Astrocyte (in vitro differentiated cells and primary cell): ENCODE results near the gene RAD51B. TPM values are rescaled to one million over a fixed set of nuclear protein-coding genes. Genes with fewer than 3 reads are reported as not detected.

Experiments
- DNase-seq: peaks from one replicate; pipeline ENCODE4 v3.0.0-alpha.2; 2010; ENCODE audit warnings: low read depth
- FAIRE-seq: peaks from 2 replicates; lab custom pipeline; 2011; peaks lifted over from hg19 to GRCh38; lab: Jason Lieb, UNC
- H2AFZ ChIP-seq: 2 replicates; pipeline ENCODE4 v1.6.0; 2012; ENCODE audit warnings: low read depth, low read length, inconsistent platforms
- H3K27ac ChIP-seq: 2 replicates; pipeline ENCODE4 v1.5.1; 2011; ENCODE audit warnings: low read depth, low read length, inconsistent platforms
- H3K27me3 ChIP-seq: 2 replicates; pipeline ENCODE4 v1.6.0; 2011; ENCODE audit warnings: low read length, inconsistent platforms; ENCODE audit not compliant: insufficient read depth
- H3K36me3 ChIP-seq: 2 replicates; pipeline ENCODE4 v1.5.1; 2011; ENCODE audit warnings: low read length, inconsistent platforms; ENCODE audit not compliant: insufficient read depth
- H3K4me1 ChIP-seq: 2 replicates; pipeline ENCODE4 v1.5.1; 2011; ENCODE audit warnings: low read length, inconsistent platforms; ENCODE audit not compliant: insufficient read depth
- H3K4me2 ChIP-seq: 2 replicates; pipeline ENCODE4 v1.6.0; 2012; ENCODE audit warnings: low read length, inconsistent platforms
- H3K4me3 ChIP-seq: 2 replicates; pipeline ENCODE4 v1.5.1; 2011; ENCODE audit warnings: low read depth, mild to moderate bottlenecking, low read length, inconsistent platforms; ENCODE audit not compliant: insufficient read depth
- H3K79me2 ChIP-seq: 2 replicates; pipeline ENCODE4 v1.6.0; 2012; ENCODE audit warnings: mild to moderate bottlenecking, low read length, inconsistent platforms; ENCODE audit not compliant: insufficient read depth
- H3K9ac ChIP-seq: 2 replicates; pipeline ENCODE4 v1.6.0; 2012; ENCODE audit warnings: mild to moderate bottlenecking, low read length, inconsistent platforms
- H3K9me3 ChIP-seq: 2 replicates; pipeline ENCODE4 v1.5.1; 2012; ENCODE audit warnings: low read depth, mild to moderate bottlenecking, low read length, inconsistent platforms; ENCODE audit not compliant: insufficient read depth
- H4K20me1 ChIP-seq: 2 replicates; pipeline ENCODE4 v1.6.0; 2012; ENCODE audit warnings: low read length, inconsistent platforms; ENCODE audit not compliant: insufficient read depth
- H3K27ac Mint-ChIP-seq: one replicate; pipeline ENCODE4 v1.8.0; 2021; ENCODE audit warnings: mild to moderate bottlenecking, mixed read lengths; ENCODE audit not compliant: unreplicated experiment
- H3K27me3 Mint-ChIP-seq: one replicate; pipeline ENCODE4 v1.8.0; 2021; ENCODE audit warnings: low read depth, mixed read lengths; ENCODE audit not compliant: unreplicated experiment
- H3K36me3 Mint-ChIP-seq: one replicate; pipeline ENCODE4 v1.8.0; 2021; ENCODE audit warnings: low read depth, mixed read lengths; ENCODE audit not compliant: unreplicated experiment
- H3K4me1 Mint-ChIP-seq: one replicate; pipeline ENCODE4 v1.8.0; 2021; ENCODE audit warnings: low read depth, mixed read lengths; ENCODE audit not compliant: unreplicated experiment
- H3K4me3 Mint-ChIP-seq: one replicate; pipeline ENCODE4 v1.8.0; 2021; ENCODE audit warnings: mild to moderate bottlenecking, moderate library complexity, mixed read lengths; ENCODE audit not compliant: unreplicated experiment
- H3K9me3 Mint-ChIP-seq: one replicate; pipeline ENCODE4 v1.8.0; 2021; ENCODE audit warnings: mild to moderate bottlenecking, mixed read lengths; ENCODE audit not compliant: unreplicated experiment
- EZH2 ChIP-seq: IDR thresholded peaks from 2 replicates; pipeline ENCODE4 v1.6.1; 2012; ENCODE audit warnings: mild to moderate bottlenecking, low read length, inconsistent platforms; ENCODE audit not compliant: insufficient read depth
- total RNA-seq: library from RNA; stranded (reverse); gene quantifications from 2 replicates; pipeline ENCODE4 v1.2.1, GENCODE V29; 2021
- TF ChIP-seq, protein P1 (sequence below): IDR thresholded peaks from 2 replicates; pipeline ENCODE4 v1.5.1; 2011; ENCODE audit warnings: low read depth, mild to moderate bottlenecking, inconsistent platforms, low read length, moderate library complexity; ENCODE audit not compliant: insufficient read depth

Gene RAD51B
- total RNA-seq, 1 donor from 2014 or later = 10.8 TPM

DNA sequence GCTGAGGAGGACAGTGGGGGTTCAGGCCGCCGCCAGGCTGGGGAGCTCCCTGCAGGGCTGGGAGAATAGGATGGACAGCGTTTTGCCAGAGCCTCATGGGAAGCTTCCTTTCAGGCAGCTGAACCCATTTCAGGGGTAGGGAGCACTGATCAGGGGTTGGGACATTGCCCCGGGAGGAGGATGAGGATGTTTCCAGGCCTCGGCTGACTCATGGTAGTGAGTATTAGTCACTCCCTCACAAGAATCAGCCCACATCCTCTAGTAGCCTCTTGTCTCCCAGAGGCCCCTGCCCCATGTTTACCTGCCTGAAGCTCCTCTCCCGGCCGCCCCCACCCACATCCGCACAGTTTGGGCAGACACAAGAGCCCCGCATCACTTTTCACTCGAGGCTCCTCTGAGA, 883.5 kb downstream of the RAD51B start:
- DNase-seq = peak; percentile 78
- no peaks in the 10 kb centered on the region for H3K9me3 ChIP-seq
- peak overlapping the region; percentile 32 for H3K4me2 ChIP-seq
- H3K9ac ChIP-seq = no peak overlapping the region
- Mint-ChIP-seq H3K9me3 (peaks cover 7% of the 10 kb centered on the region), H3K27me3 (no peaks in the 10 kb centered on the region), H3K27ac (no peak overlapping the region), H3K36me3 (peaks cover 4% of the 10 kb centered on the region), H3K4me3 (no peak overlapping the region), H3K4me1 (peaks cover 26% of the 10 kb centered on the region)
- H3K4me3 ChIP-seq = no peak overlapping the region
- no peaks in the 10 kb centered on the region for H3K27me3 ChIP-seq
- no peaks in the 10 kb centered on the region for H3K79me2 ChIP-seq
- no peaks in the 10 kb centered on the region for H3K36me3 ChIP-seq
- H2AFZ ChIP-seq = peak overlapping the region; percentile 9
- TF ChIP-seq EZH2 = no peak
- TF ChIP-seq, protein P1, sequence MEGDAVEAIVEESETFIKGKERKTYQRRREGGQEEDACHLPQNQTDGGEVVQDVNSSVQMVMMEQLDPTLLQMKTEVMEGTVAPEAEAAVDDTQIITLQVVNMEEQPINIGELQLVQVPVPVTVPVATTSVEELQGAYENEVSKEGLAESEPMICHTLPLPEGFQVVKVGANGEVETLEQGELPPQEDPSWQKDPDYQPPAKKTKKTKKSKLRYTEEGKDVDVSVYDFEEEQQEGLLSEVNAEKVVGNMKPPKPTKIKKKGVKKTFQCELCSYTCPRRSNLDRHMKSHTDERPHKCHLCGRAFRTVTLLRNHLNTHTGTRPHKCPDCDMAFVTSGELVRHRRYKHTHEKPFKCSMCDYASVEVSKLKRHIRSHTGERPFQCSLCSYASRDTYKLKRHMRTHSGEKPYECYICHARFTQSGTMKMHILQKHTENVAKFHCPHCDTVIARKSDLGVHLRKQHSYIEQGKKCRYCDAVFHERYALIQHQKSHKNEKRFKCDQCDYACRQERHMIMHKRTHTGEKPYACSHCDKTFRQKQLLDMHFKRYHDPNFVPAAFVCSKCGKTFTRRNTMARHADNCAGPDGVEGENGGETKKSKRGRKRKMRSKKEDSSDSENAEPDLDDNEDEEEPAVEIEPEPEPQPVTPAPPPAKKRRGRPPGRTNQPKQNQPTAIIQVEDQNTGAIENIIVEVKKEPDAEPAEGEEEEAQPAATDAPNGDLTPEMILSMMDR = no peak
- FAIRE-seq = no peak
- peaks cover 17% of the 10 kb centered on the region for H3K4me1 ChIP-seq
- H4K20me1 ChIP-seq = no peaks in the 10 kb centered on the region
- peak overlapping the region; percentile 31 for H3K27ac ChIP-seq

DNA sequence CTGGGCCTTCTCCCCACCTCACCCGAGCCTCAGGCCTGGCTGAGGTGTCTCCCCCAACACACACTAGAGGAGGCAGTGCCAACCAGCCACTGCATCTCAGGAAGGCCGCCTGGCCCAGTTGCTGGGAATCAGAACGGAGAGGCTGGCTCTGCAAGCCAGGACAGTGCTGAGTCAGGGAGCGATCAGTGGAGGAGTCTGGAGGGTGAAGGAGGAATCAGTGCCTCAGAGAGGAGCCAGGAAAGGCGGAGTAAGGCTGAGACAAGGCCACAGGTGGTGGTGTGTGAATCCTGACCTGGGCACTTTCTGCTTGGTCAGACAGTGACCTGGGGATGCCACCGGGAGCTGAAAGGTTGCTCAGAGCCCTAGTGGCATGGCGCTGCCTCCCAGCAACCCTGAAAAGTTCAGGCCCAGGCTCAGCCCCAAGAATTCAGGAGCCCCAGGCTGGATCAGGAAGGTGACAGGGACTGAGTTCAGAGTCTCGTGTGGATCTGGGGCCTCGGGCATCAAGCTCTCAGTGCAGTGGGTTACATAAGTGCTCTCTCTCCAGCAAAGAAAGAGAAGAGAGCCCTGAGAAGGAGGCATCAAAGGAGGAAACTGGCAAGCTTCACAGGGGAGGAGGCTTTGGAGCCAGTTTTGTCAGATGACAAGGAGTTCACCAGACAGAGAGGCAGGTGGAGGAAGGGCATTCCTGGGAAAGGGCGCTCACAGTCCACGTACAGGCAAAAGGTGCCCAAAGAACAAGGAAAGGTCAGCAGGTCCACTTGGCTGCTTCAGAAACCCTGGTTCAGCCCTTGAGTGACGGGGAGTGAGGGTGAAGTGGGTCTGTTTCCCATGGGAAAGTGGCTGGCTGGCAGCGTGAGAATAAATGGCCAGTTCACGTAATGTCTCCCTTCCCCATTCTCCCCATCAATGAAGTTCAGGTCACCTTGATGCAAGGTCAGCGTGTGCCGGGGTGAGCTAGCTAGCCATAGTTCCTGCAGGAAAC, 885.4 kb downstream of the RAD51B start:
- H3K9me3 Mint-ChIP-seq = peaks cover 5% of the 10 kb centered on the region
- FAIRE-seq (no peak), DNase-seq (peak; percentile 60)
- no peak overlapping the region for H3K4me3 Mint-ChIP-seq
- Histone ChIP-seq H2AFZ (peak overlapping the region; percentile 43), H3K9me3 (no peaks in the 10 kb centered on the region), H4K20me1 (no peaks in the 10 kb centered on the region), H3K9ac (no peak overlapping the region), H3K27me3 (no peaks in the 10 kb centered on the region), H3K4me2 (no peak overlapping the region), H3K36me3 (no peaks in the 10 kb centered on the region), H3K4me3 (no peak overlapping the region), H3K27ac (no peak overlapping the region), H3K4me1 (peaks cover 17% of the 10 kb centered on the region), H3K79me2 (no peaks in the 10 kb centered on the region)
- no peak for TF ChIP-seq EZH2
- TF ChIP-seq, protein P1 = no peak
- peaks cover 26% of the 10 kb centered on the region for H3K4me1 Mint-ChIP-seq
- H3K27me3 Mint-ChIP-seq = no peaks in the 10 kb centered on the region
- peak overlapping the region; percentile 62 for H3K27ac Mint-ChIP-seq
- H3K36me3 Mint-ChIP-seq = peaks cover 4% of the 10 kb centered on the region
